Activated gamma-delta T cell treated with Interleukin-2 at 50 U/mL for 16 hours (primary cell): ENCODE data around the gene NR2F1-AS1.
A peak's percentile ranks its signal among the peaks of the same experiment; 100 is the strongest.

Experiments
- DNase-seq: peaks from one replicate; pipeline ENCODE4 v3.0.0-alpha.2; 2020

The NR2F1-AS1 gene

DNA sequence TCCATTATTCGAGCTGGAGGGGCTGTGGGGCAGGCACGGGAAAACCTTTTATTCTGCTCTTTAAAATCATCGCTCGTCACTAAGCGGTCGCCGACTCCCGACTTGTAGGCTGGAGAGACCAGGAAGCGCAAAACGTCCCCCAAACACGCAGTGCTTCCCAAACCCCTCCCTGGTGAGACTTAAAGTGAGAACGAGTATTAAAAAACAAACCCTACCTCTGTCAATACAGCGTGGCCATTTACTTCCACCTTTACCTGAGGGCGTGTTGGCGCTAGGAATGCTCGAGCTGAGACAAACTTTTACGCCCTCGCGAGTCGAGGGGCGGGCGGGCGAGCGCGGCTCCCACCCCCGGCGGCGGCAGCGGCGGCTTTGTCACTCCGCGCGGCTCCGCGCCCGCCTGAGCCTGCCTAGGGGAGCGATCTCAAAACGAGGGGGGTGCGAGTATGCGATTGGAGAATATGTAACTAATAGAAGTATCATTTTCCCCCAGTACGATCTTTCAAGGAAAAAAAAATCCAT lies at the start of gene NR2F1-AS1:
TSS of gene NR2F1-AS1 (minus strand) at position 293 of the 519 bp plus-strand sequence.
- no peak for DNase-seq

DNA sequence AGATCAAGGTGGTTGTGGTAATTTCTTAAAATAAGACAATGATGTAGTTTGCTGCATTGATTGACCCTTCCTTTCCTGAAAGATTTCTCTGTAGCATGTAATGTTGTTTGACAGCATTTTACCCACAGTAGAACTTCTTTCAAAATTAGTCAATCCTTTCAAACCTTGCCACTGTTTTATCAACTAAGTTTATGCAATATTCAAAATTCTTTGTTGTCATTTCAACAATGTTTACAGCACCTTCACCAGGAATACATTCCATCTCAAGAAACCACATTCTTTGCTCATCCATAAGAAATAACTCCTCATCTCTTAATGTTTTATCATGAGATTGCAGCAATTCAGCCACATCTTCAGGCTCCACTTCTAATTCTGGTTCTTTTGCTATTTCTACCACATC lies 45.8 kb upstream of the NR2F1-AS1 start:
- no peak for DNase-seq

- DNase-seq: no peak
Observed at GRCh38 chr5:93623153-93623552, 42.1 kb upstream of the NR2F1-AS1 start.

DNA sequence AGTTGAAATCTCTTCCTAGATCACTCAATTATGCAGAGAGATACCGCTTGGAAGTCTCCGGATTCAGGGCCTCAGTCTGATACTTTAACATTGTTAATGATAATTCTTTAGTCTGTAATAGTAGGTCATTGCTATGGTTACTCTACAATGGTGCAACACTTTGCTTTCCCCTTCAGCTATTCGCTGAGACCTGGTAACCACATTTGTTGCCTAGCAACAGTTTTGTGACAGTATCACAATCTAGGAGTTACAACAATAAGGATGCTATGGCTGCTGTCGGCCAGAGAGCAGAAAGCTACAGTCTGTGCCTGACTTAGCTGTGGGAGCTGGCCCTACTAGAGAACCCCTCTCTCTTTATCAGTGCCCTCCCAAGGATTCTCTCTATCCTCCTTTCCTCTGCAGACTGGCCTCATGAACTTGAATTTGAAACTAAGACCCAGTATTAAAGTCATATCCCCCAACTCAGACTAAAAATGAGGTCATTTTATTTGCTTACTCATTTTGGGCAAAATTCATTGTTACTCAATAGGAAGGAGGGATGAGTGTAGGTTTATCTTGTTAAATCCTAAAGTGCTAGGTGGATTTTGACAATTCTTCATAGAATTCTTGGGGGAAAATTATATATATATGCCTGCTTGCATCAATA lies 41.3 kb upstream of the NR2F1-AS1 start:
- DNase-seq: peak; percentile 23

- no peak for DNase-seq
Observed at GRCh38 chr5:93621327-93621798, 40.3 kb upstream of the NR2F1-AS1 start.

GRCh38 chr5:93620487-93621326 lies 39.7 kb upstream of the NR2F1-AS1 start:
- DNase-seq: peak; percentile 33

GRCh38 chr5:93616538-93617174 lies 35.6 kb upstream of the NR2F1-AS1 start:
- no peak for DNase-seq

DNA sequence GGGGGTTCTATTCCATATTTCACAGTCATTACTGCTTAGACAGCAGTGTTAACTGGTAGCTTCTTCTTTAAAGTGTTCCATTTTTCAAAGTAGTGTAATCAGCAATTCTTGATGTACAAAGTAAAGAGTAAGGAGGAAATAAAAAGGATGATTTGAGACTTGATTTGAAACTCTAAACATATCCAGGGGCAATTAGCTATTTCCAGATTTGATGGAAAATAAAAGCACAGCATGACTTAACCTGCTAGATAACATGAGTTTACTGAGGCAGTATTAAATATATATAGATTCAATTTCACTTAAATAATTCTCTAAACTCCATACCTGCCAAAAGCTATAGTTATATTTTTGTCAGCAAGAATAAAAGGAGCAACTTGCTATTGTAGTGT lies 31.8 kb upstream of the NR2F1-AS1 start:
- no peak for DNase-seq

- no peak for DNase-seq
Observed at GRCh38 chr5:93611976-93612854, 31.2 kb upstream of the NR2F1-AS1 start.

DNA sequence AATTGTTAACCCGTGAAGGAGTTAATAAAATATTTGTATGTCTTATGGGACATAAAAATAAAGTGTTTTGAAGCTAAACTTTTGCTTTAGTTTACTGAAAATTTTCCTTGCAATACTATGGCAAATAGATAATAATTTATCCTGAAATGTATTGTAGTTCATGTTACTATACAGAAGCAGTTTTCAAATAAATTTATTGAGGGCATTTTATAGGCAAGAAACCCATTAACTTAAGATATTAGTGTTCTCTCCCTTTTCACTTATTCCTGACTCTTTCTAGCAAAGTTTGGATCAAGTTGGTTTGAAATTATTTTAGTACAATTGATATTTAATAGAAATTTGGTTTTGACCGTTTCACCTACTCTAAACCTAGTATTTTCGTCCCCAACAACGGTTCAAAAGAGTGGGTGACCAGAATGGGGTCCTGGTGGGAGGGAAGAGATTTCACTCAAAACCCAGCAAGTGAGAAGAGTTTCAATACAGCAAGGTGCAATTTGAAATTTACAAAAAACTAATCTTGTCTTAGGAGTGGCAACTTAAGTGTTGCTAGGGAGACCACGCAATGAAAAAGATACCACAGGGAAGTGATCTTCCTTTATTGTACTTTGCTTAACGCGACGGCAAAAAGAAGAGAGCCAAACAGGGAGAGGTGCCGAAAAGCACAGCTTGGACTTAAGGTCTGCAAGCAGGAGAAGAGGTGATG lies 30.4 kb upstream of the NR2F1-AS1 start:
- DNase-seq: no peak

GRCh38 chr5:93610581-93611272 lies 29.7 kb upstream of the NR2F1-AS1 start:
- DNase-seq: no peak

DNA sequence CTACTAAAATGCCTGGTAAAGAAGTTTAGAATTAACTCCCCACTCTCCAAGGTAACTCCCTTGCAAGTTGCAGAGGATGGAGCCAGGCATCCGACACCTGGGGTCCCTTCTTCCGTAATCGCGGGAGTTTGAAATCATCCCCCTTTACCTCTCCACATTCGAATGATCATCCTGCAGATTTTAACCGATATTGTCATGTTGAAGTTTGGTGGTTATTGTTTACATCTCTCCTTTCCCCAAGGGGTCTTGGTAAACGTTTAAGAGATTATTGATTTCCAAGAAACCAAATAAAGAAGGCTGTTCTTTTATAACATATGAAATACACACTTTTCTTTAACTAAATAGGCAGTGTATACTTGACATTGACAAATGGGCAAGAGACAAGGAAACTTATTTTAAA lies 28.7 kb upstream of the NR2F1-AS1 start:
- no peak for DNase-seq

GRCh38 chr5:93608855-93609254 lies 27.8 kb upstream of the NR2F1-AS1 start:
- no peak for DNase-seq

DNA sequence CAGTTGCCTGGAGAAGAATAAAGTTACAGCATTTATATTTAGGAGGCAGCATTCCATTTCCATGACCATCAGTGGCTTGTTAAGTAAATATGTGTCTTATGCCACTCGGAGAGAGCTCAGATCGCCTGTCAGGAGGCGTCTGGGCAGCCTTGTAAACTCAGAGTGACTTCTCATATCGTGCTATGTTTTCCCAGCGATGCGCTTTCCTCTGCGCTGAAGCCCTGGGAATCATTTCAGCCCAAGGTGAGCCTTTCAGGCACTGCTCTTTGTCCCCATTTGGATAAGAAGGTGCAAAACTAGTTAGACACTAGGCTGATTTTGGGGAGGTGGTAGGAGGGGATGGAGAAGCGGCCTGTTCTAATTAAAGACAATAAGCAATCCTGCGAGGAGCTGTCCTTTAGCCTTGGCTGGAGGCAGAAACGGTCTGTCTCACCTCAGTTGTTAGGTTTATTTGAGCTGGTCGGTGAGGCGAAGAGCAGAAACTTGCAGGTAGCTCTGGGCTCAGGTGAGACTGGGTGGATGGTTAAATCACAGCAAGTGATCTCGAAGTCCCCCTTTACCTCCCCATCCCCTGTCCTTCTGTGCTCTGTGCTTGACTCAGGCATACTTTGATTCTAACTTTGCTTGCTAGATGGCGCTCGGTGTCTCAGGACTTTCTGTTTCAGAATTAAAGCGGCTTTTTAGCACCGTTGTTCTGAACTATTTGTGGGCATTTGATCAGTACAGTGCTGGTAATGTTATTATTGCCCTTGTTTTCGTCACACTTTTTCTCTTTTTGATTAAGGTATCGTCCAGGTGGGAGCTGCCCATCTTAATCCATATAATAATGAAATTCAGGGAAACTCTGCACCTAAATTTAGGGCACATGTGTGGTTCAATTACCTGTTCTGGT lies 26.6 kb upstream of the NR2F1-AS1 start:
- no peak for DNase-seq

DNA sequence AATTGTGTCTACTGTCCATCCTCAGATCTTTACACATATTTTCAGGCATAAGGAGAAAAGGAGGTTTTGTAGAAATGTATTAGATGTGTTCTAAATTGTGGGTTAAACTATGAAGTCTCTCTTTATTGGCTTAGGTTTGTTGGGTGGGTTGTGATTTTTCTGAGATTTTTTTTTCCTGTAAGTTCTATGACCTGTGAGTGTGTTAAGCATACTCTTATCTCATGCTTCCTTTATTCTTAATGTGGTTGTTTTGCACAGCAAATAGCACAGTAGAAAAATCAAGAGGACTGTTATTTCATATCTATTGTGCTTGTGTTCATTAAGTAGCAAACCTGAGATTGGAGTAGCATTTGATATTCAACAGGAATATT lies 25.3 kb upstream of the NR2F1-AS1 start:
- DNase-seq: no peak

DNA sequence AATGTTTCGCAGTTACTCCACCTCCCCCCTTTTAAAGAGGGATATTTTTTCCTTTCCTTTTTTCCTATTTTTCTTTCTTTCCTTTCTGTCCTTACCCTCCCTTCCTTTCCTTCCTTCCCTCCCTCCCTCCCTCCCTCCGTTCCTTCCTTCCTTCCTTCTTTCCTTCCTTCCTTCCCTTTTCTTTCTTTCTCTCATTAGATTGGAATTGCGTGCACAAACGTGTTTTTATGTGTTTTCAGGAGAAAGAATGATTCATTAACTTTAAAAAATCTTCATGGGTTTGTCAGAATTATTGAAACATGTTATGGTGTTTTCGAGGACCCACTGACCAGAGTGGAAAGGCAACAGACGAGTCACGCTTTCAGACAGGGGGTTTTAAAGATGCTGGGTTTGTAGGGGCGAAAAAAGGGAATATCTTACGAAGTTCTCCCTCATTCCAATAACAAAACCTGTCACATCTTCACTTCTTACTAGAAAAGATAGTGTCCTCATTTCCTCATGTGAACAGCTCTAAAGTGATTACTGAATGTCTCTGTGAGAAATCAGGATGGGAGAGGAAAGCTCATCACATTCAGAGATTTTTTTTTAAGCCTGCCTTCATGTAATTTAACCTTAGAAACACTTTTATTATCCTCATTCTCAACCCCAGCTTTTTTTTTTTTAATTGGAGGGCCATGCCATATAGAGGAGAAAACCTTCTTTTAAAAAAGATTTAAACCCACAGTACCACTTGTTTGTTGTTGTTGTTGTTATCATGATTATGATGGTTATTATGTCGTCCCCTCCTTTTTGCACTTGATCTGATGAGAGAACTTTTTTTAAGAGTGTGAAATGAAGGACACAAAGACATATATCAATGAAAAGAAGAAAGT lies 23.9 kb upstream of the NR2F1-AS1 start:
- DNase-seq: no peak

DNA sequence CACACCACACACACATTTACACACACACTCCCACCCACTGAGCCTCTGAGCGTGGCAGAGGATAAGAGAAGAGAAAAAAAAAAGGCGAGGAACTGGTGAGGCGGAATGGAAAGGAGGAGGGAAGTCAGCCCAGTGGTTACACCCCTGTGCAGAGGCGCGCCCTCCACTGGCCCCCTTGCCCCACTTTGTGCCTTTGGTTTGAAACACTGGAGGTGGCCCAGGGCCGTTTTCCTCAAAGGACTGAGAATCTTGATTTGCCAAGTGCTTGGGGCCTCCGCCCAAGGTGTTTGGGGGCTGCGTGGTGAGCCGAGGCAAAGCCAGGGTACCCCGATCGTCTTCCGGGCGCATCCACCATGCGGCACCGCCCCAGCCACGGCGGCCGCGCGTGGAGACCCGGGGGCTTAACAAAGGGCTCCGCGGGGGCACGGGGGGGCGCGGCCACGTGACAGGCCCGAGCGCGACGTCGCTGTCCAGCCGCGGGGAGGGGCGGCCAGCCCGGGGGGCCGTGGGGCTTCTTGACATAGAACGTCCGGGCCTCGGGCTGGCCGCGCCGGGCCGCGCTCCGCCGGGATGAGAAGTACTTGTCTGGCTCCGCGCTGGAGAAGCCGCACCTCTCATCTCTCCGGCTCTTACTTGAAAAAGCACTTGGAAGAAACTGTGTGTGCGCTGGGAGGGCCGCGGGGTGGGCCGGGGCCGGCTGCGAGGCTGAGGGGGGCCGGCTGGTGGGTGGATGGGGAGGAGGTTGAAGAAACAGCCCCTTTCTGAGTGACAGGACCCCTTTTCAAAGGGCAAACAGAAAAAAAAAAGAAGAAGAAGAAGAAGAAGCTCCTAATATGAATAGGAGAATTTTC lies 23.0 kb upstream of the NR2F1-AS1 start:
- DNase-seq: no peak
